NCI-H2227 (cell line): Measurements from ENCODE around the gene MCM8.
"Not testable (repeated sequence)": the region's sequence is repeated elsewhere in the genome, so short reads cannot be mapped to it uniquely, and the experiment has no call there.

Experiments used
- DNase-seq: peaks from one replicate; lab custom pipeline; 2025; ENCODE audit not compliant: unreplicated experiment; lab: John Stamatoyannopoulos, UW

Gene MCM8

DNA sequence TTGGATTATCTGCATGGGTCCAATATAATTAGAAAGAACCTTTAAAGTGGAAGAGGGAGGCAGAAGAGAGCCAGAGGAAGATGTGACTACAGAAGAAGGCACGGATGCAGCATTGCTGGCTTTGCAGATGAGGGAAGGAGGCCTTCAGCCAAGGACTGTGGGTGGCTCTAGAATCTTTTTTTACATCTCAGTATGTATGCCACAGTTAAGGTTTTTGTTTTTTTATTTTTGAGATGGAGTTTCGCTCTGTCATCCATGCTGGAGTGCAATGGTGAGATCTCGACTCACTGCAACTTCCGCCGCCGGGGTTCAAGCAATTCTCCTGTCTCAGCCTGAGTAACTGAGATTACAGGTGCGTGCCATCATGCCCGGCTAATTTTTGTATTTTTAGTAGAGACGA, 49.3 kb downstream of the MCM8 start:
- DNase-seq: no peak

GRCh38 chr20:6000871-6001270, 50.4 kb downstream of the MCM8 start:
- no peak for DNase-seq

- no peak for DNase-seq
Observed at GRCh38 chr20:6006603-6006949, 56.1 kb downstream of the MCM8 start.

GRCh38 chr20:6007094-6007528, 56.7 kb downstream of the MCM8 start:
- peak; percentile 17 for DNase-seq

DNA sequence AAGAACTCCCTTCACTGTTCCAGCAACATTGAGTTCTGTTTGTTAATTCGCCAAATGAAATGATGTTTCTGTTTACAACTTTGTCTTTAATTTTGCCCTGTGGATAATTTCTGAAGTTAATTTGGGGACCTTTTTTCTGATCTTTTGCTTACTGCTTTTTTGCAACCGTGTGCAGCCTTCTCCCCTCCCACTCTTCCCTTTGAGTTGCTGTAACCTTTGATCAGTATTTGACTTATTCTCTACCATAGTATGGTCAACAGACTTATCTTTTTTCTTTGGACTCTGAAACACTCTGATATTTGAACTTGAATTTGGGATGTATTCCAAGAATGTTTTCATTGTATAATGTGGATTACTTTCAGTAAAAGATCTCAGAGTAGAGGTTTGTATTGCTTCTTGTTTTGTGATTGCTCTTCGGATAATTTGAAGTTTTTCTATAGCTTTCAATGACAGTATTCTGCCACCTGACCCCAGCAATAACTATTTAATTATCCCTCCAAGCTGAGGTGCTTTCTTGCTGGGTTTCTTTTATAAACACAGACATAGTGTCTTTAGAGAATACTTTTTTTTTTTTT, 57.2 kb downstream of the MCM8 start:
- no peak for DNase-seq

DNA sequence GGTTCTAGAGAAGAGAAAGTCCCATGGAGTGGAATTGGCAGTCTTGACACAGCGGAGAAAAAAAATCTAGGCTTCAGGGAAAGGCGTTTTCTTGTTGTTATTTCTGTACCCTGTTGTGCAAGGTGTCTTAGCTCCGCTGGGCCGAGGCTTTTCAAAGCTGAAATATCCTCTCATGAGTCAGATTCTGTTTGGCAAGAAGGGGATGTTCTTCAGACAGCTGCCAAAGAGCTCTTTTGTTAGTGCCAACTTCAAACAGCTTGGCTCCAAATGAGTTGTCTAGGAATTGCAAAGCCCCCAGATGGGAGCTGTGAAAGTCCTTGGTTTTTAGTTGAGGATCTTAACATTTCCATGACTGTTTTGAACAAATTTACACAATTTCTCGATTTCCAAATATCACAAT, 57.8 kb downstream of the MCM8 start:
- no peak for DNase-seq

- no peak for DNase-seq
Observed at GRCh38 chr20:6012179-6012578, 61.7 kb downstream of the MCM8 start.

- no peak for DNase-seq
Observed at GRCh38 chr20:6014017-6014416, 63.6 kb downstream of the MCM8 start.

DNA sequence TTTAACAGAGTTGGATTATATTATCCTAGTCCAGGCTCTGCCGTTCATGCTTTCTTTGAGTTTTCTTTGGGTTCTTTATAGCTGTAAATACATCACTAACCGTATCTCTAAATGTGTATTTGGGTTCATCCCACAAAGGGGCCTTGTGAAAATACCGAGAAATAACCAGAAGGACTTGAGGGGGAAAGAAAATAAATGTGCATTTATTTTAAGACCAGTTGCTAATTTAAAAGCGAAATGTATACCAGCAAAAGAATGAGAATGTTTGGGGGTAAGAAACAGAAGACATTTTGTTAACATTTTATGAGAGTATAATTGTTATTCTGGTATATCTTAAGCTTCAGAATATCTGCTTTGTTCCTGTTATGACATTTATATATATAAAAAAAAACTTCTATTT, 64.5 kb downstream of the MCM8 start:
- DNase-seq: no peak

DNA sequence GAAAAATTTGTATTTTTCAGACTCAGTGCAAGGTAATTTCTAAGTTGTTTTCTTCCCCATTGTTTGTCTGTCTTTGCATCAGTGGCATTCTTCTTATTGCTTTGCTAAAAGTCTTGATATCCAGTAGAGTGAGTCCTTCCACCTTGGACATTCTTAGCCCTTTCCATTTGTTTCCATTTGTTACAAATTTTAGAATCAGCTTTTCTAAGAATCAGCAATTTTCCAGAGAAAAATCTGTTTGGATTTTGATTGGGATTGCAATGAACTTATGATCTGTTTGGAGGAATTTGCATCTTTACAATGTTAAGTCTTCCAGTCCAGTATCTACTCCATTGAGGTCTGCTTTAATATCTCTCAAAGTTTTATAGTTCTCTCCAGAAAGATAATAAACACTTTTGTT, 67.0 kb downstream of the MCM8 start:
- DNase-seq: no peak

GRCh38 chr20:6017880-6018279, 67.4 kb downstream of the MCM8 start:
- DNase-seq: no peak

DNA sequence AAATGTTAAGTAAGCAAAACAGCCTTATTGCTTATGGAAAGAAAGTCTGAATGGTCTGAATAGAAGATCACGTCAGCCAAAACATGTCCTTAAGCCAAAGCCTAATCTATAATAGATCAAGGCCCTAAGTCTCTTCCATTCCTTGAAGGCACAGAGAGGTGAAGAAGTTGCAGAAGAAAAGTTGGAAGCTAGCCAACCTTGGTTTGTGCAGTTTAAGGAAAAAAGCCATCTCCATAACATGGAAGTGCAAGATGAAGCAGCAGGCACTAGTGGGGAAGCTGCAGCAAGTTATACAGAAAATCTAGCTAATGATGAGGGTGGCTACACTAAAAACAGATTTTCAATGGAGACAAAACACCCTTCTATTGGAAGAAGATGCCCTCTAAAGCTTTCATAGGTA, 74.3 kb downstream of the MCM8 start:
- no peak for DNase-seq

GRCh38 chr20:6026051-6026450, 75.6 kb downstream of the MCM8 start:
- no peak for DNase-seq

- no peak for DNase-seq
Observed at GRCh38 chr20:6028818-6029217, 78.4 kb downstream of the MCM8 start.

DNA sequence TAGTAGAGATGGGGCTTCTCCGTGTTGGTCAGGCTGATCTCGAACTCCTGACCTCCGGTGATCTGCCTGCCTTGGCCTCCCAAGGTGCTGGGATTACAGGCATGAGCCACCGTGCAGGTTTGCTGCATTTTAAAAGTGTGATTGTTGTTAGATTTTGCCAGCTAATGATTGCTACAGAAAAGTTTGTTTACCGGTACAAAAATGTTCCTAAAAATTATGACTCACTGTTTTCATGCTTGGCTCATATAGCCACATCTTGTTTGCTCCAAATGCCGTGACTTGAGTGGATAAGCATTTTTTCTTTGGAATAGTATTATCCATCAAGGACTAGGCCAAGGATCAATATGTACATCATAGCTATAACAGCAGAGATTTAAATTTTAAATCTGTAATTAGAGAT, 79.1 kb downstream of the MCM8 start:
- no peak for DNase-seq

- no peak for DNase-seq
Observed at GRCh38 chr20:6030453-6031080, 80.1 kb downstream of the MCM8 start.

- DNase-seq: not testable (repeated sequence)
Observed at GRCh38 chr20:6032907-6033306, 82.5 kb downstream of the MCM8 start.

DNA sequence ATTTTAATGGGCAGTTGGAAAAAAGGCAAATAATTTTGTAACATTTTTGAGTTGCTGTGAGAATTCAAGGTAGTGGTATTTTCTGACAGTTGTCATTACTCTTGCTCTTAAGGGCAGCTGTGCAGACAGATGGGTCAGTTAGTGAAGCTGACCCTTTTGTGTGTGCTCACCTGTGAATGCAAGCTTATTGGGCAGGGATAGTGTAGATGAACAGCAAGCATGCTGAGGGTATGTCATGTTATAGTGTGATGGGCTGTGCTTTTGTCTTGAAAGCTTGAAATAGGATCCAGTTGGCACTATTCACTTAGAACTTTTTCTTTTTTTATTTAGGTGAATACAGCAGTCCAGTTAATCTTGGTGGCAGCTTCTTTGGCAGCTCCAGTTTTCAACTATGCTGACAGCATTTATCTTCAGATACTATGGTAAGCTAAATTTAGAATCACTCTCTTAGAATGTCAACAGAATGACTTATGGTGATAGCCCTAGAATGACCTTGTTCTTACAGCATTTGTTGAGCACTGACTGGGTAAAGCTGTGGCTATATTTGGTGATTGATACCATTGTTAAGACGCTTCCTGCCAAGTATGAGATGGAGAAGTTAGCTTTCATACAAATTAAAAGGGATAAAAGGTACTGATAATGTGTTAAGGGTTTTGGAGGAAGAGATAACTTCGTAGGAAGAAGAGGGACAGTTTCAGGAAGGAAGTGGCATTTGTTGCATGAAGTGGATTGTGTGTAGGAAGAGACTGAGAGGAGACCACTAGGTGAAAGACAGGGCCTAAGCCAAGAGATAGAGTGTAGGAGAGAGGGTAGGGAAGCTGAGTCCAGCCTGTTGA, 83.9 kb downstream of the MCM8 start:
- DNase-seq: no peak

GRCh38 chr20:6036213-6036612, 85.8 kb downstream of the MCM8 start:
- no peak for DNase-seq

- DNase-seq: no peak
Observed at GRCh38 chr20:6037082-6037481, 86.6 kb downstream of the MCM8 start.

DNA sequence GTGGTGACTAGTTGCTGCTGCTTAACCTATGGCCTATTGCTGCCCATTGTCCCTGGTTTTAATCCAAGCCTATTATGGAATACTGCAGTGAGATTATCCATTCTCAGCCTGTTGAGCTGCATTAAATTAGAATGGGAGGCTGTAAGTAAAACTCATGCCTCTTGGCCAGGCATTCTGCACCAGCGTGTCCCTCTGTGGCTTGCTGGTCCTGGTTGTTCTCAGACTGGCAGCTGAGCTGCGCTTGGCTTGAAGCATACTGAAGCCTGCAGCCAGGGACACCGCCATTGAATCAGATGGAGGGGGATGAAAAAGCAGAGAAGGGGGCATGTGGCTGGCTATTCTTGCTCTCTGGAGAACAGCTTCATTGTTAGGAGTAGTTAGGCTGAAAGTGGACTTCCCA, 87.8 kb downstream of the MCM8 start:
- DNase-seq: no peak

DNA sequence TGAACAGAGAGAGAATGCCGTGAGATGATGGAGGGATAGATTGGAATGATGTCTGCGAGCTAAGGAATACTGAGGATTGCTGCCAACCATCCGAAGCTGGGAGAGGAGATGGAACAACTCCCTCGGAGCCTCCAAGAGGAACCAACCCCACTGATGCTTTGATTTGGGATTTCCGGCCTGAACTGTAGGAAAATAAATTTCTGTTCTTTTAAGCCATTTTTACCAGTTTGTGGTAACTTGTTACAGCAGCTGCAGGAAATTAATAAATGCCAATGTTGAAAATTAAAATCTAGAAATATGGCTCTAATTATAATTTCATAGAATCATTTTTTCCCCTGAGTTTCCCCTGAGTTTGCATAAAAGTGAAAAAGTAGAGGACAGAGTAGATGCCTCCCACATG, 89.3 kb downstream of the MCM8 start:
- no peak for DNase-seq
